CD4-positive, CD25-positive, alpha-beta regulatory T cell (primary cell): Measurements from ENCODE around the gene PLCB1. TPM values are rescaled to one million over a fixed set of nuclear protein-coding genes. Genes with fewer than 3 reads are reported as not detected.

Experiments
- ATAC-seq, 2 donors: fragments of 150-1000 bp; cut with Tn5 transposase; one replicate each; pipeline ENCODE4 v1.10.0; 2021; ENCODE audit warnings: low read depth in 2 of 2, moderate number of reproducible peaks in 2 of 2, moderate library complexity in 1 of 2
- DNase-seq, 3 donors: peaks; one replicate each; pipeline versions ENCODE4 v3.0.0 to v3.0.0-alpha.2; 2012 to 2022; ENCODE audit warnings: mixed read lengths in 1 of 3
- H3K27ac ChIP-seq: one replicate; pipeline ENCODE4 v1.7.0; 2013; ENCODE audit warnings: mild to moderate bottlenecking, low read length; ENCODE audit not compliant: insufficient read depth, poor library complexity, severe bottlenecking
- H3K27me3 ChIP-seq: one replicate; pipeline ENCODE4 v1.7.0; 2013; ENCODE audit warnings: low read length; ENCODE audit not compliant: control insufficient read depth, insufficient read depth
- H3K36me3 ChIP-seq: one replicate; pipeline ENCODE4 v1.7.0; 2013; ENCODE audit warnings: mild to moderate bottlenecking, low read length, moderate library complexity; ENCODE audit not compliant: control insufficient read depth, insufficient read depth
- H3K4me1 ChIP-seq: 2 replicates; pipeline ENCODE4 v1.7.0; 2013; ENCODE audit warnings: mild to moderate bottlenecking, low read length; ENCODE audit not compliant: insufficient read depth, control insufficient read depth, poor library complexity, severe bottlenecking
- H3K4me3 ChIP-seq: one replicate; pipeline ENCODE4 v1.7.0; 2013; ENCODE audit warnings: low read depth, mild to moderate bottlenecking, low read length, moderate library complexity
- H3K9me3 ChIP-seq, 2 experiments: 1 replicate in 1 of 2; 2 replicates in 1 of 2; pipeline ENCODE4 v1.7.0; 2013; ENCODE audit warnings: low read length in 2 of 2, mild to moderate bottlenecking in 1 of 2, moderate library complexity in 1 of 2; ENCODE audit not compliant: control insufficient read depth in 2 of 2
- H3K27ac Mint-ChIP-seq, 3 donors: one replicate each; pipeline ENCODE4 v1.8.0; 2020 to 2022; ENCODE audit warnings: mild to moderate bottlenecking in 3 of 3, mixed read lengths in 3 of 3, moderate library complexity in 2 of 3
- H3K27me3 Mint-ChIP-seq: one replicate; pipeline ENCODE4 v1.8.0; 2022; ENCODE audit warnings: mild to moderate bottlenecking, mixed read lengths
- H3K36me3 Mint-ChIP-seq: one replicate; pipeline ENCODE4 v1.8.0; 2020; ENCODE audit warnings: mixed read lengths
- H3K4me1 Mint-ChIP-seq, 4 donors: one replicate each; pipeline ENCODE4 v1.8.0; 2020 to 2022; ENCODE audit warnings: mixed read lengths in 4 of 4, mild to moderate bottlenecking in 1 of 4
- H3K4me3 Mint-ChIP-seq, 4 donors: one replicate each; pipeline ENCODE4 v1.8.0; 2020 to 2022; ENCODE audit warnings: mild to moderate bottlenecking in 4 of 4, mixed read lengths in 4 of 4, moderate library complexity in 3 of 4
- H3K9me3 Mint-ChIP-seq, 7 donors: one replicate each; pipeline ENCODE4 v1.8.0; 2020 to 2022; ENCODE audit warnings: mixed read lengths in 7 of 7, mild to moderate bottlenecking in 3 of 7, moderate library complexity in 2 of 7
- polyA plus RNA-seq, 4 donors: library from polyadenylated mRNA; unstranded; fragments of 300-500 nt; fragmentation: Illumina TruSeq; gene quantifications; one replicate each; pipeline ENCODE4 v1.2.3, GENCODE V29; 2021
- total RNA-seq: library from RNA; stranded (reverse); gene quantifications from one replicate; pipeline ENCODE4 v1.2.3, GENCODE V29; 2022

PLCB1 gene
- total and polyA plus RNA-seq, 5 donors from 2014 or later: 0.17 to 1.8 (median 0.44) TPM; not detected in 2

GRCh38 chr20:8209061-8209460 lies 77.0 kb downstream of the PLCB1 start:
- no peak for DNase-seq
- H3K4me3 ChIP-seq: no peak overlapping the region
- H3K27ac ChIP-seq: no peak overlapping the region
- no peak for ATAC-seq
- no peaks in the 10 kb centered on the region for H3K27me3 ChIP-seq
- peaks cover 2% of the 10 kb centered on the region for H3K4me1 ChIP-seq
- H3K36me3 ChIP-seq: no peaks in the 10 kb centered on the region
- Mint-ChIP-seq H3K27me3 (peaks cover 4% of the 10 kb centered on the region), H3K27ac (no peak overlapping the region), H3K36me3 (no peaks in the 10 kb centered on the region), H3K9me3 (no peaks in the 10 kb centered on the region), H3K4me1 (peaks cover under 1 to 13% (median 6%) of the 10 kb centered on the region in 4 donors), H3K4me3 (no peak overlapping the region)
- H3K9me3 ChIP-seq: no peaks in the 10 kb centered on the region

- no peak overlapping the region for H3K4me3 Mint-ChIP-seq
- ATAC-seq (no peak), DNase-seq (no peak)
- Histone ChIP-seq H3K4me1 (peaks cover 3% of the 10 kb centered on the region), H3K9me3 (no peaks in the 10 kb centered on the region), H3K36me3 (no peaks in the 10 kb centered on the region), H3K27ac (no peak overlapping the region), H3K4me3 (no peak overlapping the region), H3K27me3 (no peaks in the 10 kb centered on the region)
- H3K27me3 Mint-ChIP-seq: peaks cover 4% of the 10 kb centered on the region
- H3K36me3 Mint-ChIP-seq: no peaks in the 10 kb centered on the region
- H3K9me3 Mint-ChIP-seq: no peaks in the 10 kb centered on the region
- H3K27ac Mint-ChIP-seq: no peak overlapping the region
- peaks cover 5 to 19% (median 12%) of the 10 kb centered on the region in 4 donors for H3K4me1 Mint-ChIP-seq
Observed at GRCh38 chr20:8210749-8211148, 78.7 kb downstream of the PLCB1 start.

GRCh38 chr20:8212286-8212685 lies 80.2 kb downstream of the PLCB1 start:
- ATAC-seq: no peak
- H3K36me3 Mint-ChIP-seq: no peaks in the 10 kb centered on the region
- H3K4me1 ChIP-seq: peaks cover 3% of the 10 kb centered on the region
- no peak overlapping the region for H3K27ac Mint-ChIP-seq
- H3K9me3 Mint-ChIP-seq: peaks cover 0 to 3% (median 0%) of the 10 kb centered on the region in 7 donors
- no peaks in the 10 kb centered on the region for H3K9me3 ChIP-seq
- H3K4me3 ChIP-seq: no peak overlapping the region
- no peak overlapping the region for H3K27ac ChIP-seq
- peak in 1 of 3 donors; percentile 23 for DNase-seq
- no peaks in the 10 kb centered on the region for H3K36me3 ChIP-seq
- peaks cover 5 to 19% (median 12%) of the 10 kb centered on the region in 4 donors for H3K4me1 Mint-ChIP-seq
- no peak overlapping the region for H3K4me3 Mint-ChIP-seq
- peaks cover 4% of the 10 kb centered on the region for H3K27me3 Mint-ChIP-seq
- no peaks in the 10 kb centered on the region for H3K27me3 ChIP-seq

- DNase-seq: no peak
- peaks cover 5 to 19% (median 12%) of the 10 kb centered on the region in 4 donors for H3K4me1 Mint-ChIP-seq
- H3K4me3 Mint-ChIP-seq: peak overlapping the region in 3 of 4 donors; percentile 66 to 71 (median 68)
Observed at GRCh38 chr20:8213270-8213669, 81.2 kb downstream of the PLCB1 start.

GRCh38 chr20:8213831-8214587 lies 81.9 kb downstream of the PLCB1 start:
- Histone ChIP-seq H3K4me1 (peaks cover 3% of the 10 kb centered on the region), H3K36me3 (no peaks in the 10 kb centered on the region), H3K27me3 (no peaks in the 10 kb centered on the region), H3K27ac (no peak overlapping the region), H3K9me3 (no peaks in the 10 kb centered on the region), H3K4me3 (peak overlapping the region; percentile 68)
- Mint-ChIP-seq H3K36me3 (no peaks in the 10 kb centered on the region), H3K9me3 (peaks cover 0 to 3% (median 0%) of the 10 kb centered on the region in 7 donors), H3K27me3 (peaks cover 4% of the 10 kb centered on the region), H3K4me3 (peak overlapping the region; percentile 7 to 71 (median 67)), H3K4me1 (peaks cover 5 to 19% (median 12%) of the 10 kb centered on the region in 4 donors), H3K27ac (peak overlapping the region; percentile 46 to 80 (median 74))
- ATAC-seq: peak; percentile 38 to 39
- peak in 2 of 3 donors; percentile 3 to 66 for DNase-seq

More at GRCh38 chr20:8213270-8213669, 81.2 kb downstream of the PLCB1 start:
- Histone ChIP-seq H3K36me3 (no peaks in the 10 kb centered on the region), H3K27me3 (no peaks in the 10 kb centered on the region), H3K9me3 (no peaks in the 10 kb centered on the region), H3K27ac (no peak overlapping the region), H3K4me3 (no peak overlapping the region), H3K4me1 (peaks cover 3% of the 10 kb centered on the region)
- Mint-ChIP-seq H3K27me3 (peaks cover 4% of the 10 kb centered on the region), H3K9me3 (peaks cover 0 to 3% (median 0%) of the 10 kb centered on the region in 7 donors), H3K27ac (peak overlapping the region in 2 of 3 donors; percentile 17 to 46), H3K36me3 (no peaks in the 10 kb centered on the region)
- ATAC-seq: no peak

- Histone ChIP-seq H3K4me3 (no peak overlapping the region), H3K4me1 (peaks cover 3% of the 10 kb centered on the region), H3K36me3 (no peaks in the 10 kb centered on the region), H3K27ac (no peak overlapping the region), H3K9me3 (no peaks in the 10 kb centered on the region), H3K27me3 (no peaks in the 10 kb centered on the region)
- DNase-seq (no peak), ATAC-seq (no peak)
- Mint-ChIP-seq H3K36me3 (no peaks in the 10 kb centered on the region), H3K27ac (no peak overlapping the region), H3K4me1 (peaks cover 5 to 19% (median 12%) of the 10 kb centered on the region in 4 donors), H3K27me3 (peaks cover 4% of the 10 kb centered on the region), H3K9me3 (peaks cover 0 to 3% (median 0%) of the 10 kb centered on the region in 7 donors), H3K4me3 (no peak overlapping the region)
Observed at GRCh38 chr20:8215361-8215781, 83.3 kb downstream of the PLCB1 start.

- H3K27ac Mint-ChIP-seq: peak overlapping the region in 1 of 3 donors; percentile 24
- no peak overlapping the region for H3K4me3 Mint-ChIP-seq
- DNase-seq (no peak), ATAC-seq (no peak)
- H3K4me3 ChIP-seq: no peak overlapping the region
- H3K36me3 ChIP-seq: no peaks in the 10 kb centered on the region
- peaks cover 5 to 19% (median 12%) of the 10 kb centered on the region in 4 donors for H3K4me1 Mint-ChIP-seq
- H3K27me3 Mint-ChIP-seq: no peaks in the 10 kb centered on the region
- H3K36me3 Mint-ChIP-seq: no peaks in the 10 kb centered on the region
- no peaks in the 10 kb centered on the region for H3K9me3 ChIP-seq
- peaks cover 0 to 3% (median 0%) of the 10 kb centered on the region in 7 donors for H3K9me3 Mint-ChIP-seq
- no peak overlapping the region for H3K27ac ChIP-seq
- H3K4me1 ChIP-seq: peaks cover 3% of the 10 kb centered on the region
- H3K27me3 ChIP-seq: no peaks in the 10 kb centered on the region
Observed at GRCh38 chr20:8216375-8217200, 84.5 kb downstream of the PLCB1 start.
